Breast epithelium (tissue), 3 donors: ENCODE measurements around the gene UNC13B.

Source experiments
- POLR2AphosphoS5 ChIP-seq, 3 donors: sonication (generic); formaldehyde crosslinking; IDR thresholded peaks; one replicate each; pipeline ENCODE4 v1.6.1; 2017; ENCODE audit warnings: antibody characterized with exemption in 3 of 3
- TF ChIP-seq, protein P1 (sequence below), 3 donors: fragments of 450-650 bp; IDR thresholded peaks; one replicate each; pipeline ENCODE4 v1.5.1; 2016 to 2017; ENCODE audit warnings: antibody characterized with exemption in 3 of 3, mild to moderate bottlenecking in 3 of 3, moderate library complexity in 3 of 3

DNA sequence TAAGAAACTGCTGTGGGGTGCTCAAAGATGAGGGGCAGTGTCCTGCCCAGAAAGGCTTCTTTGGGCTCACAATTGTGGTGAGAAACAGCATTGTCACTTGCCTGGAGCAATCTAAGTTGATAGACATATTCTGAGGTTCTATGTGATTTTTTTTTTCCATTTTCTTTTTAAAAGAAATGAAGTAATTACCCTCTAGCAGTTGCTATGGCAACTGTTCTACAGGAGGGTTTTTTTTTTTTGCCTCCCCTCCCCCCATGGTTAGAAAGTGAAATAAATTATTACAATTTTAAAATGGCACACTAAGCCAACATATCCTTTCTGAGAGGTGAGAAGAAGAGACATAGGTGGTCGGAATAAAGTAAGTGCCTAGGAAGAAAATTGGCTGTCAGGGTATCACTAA lies 127.0 kb downstream of the UNC13B start:
- TF ChIP-seq, protein P1, sequence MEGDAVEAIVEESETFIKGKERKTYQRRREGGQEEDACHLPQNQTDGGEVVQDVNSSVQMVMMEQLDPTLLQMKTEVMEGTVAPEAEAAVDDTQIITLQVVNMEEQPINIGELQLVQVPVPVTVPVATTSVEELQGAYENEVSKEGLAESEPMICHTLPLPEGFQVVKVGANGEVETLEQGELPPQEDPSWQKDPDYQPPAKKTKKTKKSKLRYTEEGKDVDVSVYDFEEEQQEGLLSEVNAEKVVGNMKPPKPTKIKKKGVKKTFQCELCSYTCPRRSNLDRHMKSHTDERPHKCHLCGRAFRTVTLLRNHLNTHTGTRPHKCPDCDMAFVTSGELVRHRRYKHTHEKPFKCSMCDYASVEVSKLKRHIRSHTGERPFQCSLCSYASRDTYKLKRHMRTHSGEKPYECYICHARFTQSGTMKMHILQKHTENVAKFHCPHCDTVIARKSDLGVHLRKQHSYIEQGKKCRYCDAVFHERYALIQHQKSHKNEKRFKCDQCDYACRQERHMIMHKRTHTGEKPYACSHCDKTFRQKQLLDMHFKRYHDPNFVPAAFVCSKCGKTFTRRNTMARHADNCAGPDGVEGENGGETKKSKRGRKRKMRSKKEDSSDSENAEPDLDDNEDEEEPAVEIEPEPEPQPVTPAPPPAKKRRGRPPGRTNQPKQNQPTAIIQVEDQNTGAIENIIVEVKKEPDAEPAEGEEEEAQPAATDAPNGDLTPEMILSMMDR (IDR thresholded peaks at IDR 0.05) = no peak
- TF ChIP-seq POLR2AphosphoS5 (IDR thresholded peaks at IDR 0.05) = no peak
